ENCODE results near the gene B4GAT1. TPM values are rescaled to one million over a fixed set of nuclear protein-coding genes. Genes with fewer than 3 reads are reported as not detected.
"Not testable (repeated sequence)": the region's sequence is repeated elsewhere in the genome, so short reads cannot be mapped to it uniquely, and the experiment has no call there.

B4GAT1 gene
- polyA plus RNA-seq, 1 donor, result 20.3 TPM

DNA sequence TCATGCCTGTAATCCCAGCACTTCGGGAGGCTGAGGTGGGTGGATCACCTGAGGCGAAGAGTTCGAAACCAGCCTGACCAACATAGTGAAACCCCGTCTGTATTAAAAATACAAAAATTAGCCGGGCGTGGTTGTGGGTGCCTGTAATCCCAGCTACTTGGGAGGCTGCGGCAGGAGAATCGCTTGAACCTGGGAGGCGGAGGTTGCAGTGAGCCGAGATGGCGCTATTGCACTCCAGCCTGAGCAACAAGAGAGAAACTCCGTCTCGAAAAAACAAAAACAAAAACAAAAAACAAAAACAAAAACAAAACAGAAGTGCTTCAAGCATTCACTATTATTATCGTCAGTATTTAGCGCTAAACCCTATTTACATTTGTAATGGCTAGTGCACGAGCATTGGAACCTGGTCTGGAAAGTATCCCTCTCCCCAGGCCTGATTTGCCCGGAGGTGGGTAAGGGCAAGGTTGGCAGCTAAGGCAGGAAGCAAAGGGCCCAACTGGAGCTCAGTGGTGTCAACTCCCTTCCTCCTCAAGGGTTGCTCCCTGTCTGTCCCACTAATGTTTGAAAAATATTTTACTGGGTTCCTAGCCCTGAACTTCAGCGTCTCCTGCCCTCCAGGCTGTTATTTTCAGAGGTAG, 36.5 kb downstream of the B4GAT1 start:
- not testable (repeated sequence) for DNase-seq (ENCODE audit: low read depth)

DNA sequence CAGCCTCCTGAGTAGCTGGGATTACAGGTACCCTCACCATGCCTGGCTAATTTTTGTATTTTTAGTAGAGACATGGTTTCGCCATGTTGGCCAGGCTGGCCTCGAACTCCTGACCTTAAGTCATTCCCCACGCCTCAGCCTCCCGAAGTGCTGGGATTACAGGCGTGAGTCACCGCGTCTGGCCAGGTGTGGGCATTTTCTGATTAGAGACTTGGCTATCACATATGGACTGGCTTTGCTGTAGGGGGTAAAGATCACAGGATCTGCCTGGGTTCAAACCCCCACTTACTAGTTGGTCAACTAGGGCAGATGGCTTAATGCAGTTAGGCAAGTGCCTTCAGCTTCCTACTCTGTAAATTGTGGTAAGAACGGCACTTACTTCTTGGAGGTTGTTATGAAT, 37.1 kb downstream of the B4GAT1 start:
- no peak for DNase-seq (ENCODE audit: low read depth)

DNA sequence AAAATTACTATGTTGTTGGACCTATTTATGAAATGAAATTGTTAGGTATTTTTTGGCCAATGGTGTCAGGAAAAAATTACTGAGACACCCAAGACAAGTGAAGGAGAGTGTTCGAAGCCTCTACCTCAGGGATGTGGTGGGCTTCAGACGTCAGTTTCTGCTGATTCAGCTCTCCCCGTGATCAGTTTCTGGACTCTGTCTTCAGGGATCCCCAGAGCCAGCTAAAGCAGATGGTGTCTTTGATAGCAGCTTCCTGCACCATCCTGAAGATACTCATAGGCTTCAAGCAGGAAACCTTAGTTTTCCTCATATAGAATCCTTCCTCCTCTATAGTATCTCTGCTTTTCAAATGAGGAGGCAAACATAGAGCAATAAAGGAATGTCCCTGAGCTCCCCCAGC, 38.0 kb downstream of the B4GAT1 start:
- DNase-seq (ENCODE audit: low read depth), result no peak

DNA sequence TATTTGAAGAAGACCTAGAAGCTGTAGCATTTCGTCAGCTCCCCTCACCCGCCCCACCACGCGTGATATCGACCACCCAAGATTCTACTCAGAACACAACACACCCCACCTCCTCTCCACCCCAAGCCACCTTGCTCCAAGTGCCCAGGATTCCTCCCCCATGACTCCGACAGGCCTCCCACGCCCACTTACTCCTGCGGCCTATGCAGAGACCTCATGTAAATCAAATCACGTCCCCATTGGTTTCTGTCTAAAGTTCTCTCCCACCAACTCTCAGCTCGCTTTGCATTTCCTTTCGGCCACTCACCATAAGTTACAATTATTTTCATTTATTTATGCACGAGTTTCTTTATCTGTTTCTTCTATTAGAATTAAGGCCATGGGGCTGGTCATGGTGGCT, 44.8 kb downstream of the B4GAT1 start:
- DNase-seq (ENCODE audit: low read depth), result no peak

DNA sequence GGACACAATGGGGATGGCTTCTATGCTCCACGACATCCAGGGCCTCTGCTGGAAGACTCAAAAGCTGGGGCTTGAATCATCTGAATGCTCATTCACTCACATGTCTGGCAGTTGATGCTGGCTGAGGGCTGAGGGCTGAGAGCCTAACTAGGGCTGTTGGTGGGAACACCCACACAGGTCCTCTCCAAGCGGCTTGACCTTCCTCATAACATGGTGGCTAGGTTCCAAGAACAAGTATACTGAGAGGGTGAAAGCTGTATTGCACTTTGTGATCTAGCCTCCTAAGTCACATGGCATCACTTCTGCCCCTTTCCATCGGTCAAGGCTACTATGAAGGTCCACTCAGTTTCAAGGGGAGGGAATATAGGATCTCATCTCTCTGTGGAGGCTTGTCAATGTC, 48.2 kb downstream of the B4GAT1 start:
- DNase-seq (ENCODE audit: low read depth), result no peak

DNA sequence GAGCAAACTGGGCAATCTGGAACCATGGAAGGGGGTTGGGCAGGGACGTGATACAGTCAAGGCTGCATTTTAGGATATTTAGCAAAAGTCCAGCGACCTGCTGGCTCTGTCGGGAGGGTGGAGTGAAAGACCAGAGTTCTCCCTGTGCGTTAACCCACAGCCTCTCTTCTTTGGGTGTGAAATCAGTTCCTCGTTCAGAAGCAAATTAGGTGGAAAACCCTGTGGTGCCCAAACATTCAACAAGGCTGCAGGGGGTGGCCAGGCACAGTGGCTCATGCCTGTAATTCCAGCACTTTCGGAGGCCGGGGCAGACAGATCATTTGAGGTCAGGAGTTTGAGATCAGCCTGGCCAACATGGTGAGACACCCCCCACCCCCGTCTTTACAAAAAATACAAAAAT, 49.8 kb downstream of the B4GAT1 start:
- no peak for DNase-seq (ENCODE audit: low read depth)

Other genes with a start within 250 kb of the B4GAT1 start
- 19.0 TPM for gene KLC2, start 89.9 kb downstream of the B4GAT1 start, polyA plus RNA-seq (ENCODE audit: insufficient read length)
- gene RAB1B, start 79.0 kb downstream of the B4GAT1 start, polyA plus RNA-seq (ENCODE audit: insufficient read length), result 89.7 TPM
- 2.3 TPM for gene CNIH2, start 69.5 kb downstream of the B4GAT1 start, polyA plus RNA-seq (ENCODE audit: insufficient read length)
- gene YIF1A, start 58.5 kb downstream of the B4GAT1 start, polyA plus RNA-seq (ENCODE audit: insufficient read length), result 48.9 TPM
- not detected for gene TMEM151A, start 55.7 kb downstream of the B4GAT1 start, polyA plus RNA-seq (ENCODE audit: insufficient read length)
- gene CD248, start 30.6 kb downstream of the B4GAT1 start, polyA plus RNA-seq (ENCODE audit: insufficient read length), result 76.4 TPM
- 12.1 TPM for gene RIN1, start 11.2 kb downstream of the B4GAT1 start, polyA plus RNA-seq (ENCODE audit: insufficient read length)
- gene BRMS1, start 2.5 kb downstream of the B4GAT1 start, polyA plus RNA-seq (ENCODE audit: insufficient read length), result 21.8 TPM
- gene SLC29A2, start 24.1 kb upstream of the B4GAT1 start, polyA plus RNA-seq (ENCODE audit: insufficient read length), result 32.1 TPM
- 0.28 TPM for gene NPAS4, start 73.4 kb upstream of the B4GAT1 start, polyA plus RNA-seq (ENCODE audit: insufficient read length)
- 50.0 TPM for gene MRPL11, start 91.2 kb upstream of the B4GAT1 start, polyA plus RNA-seq (ENCODE audit: insufficient read length)
- 6.9 TPM for gene PELI3, start 119.3 kb upstream of the B4GAT1 start, polyA plus RNA-seq (ENCODE audit: insufficient read length)
- gene DPP3, start 132.8 kb upstream of the B4GAT1 start, polyA plus RNA-seq (ENCODE audit: insufficient read length), result 24.0 TPM
- 17.8 TPM for gene BBS1, start 163.0 kb upstream of the B4GAT1 start, polyA plus RNA-seq (ENCODE audit: insufficient read length)
- gene ZDHHC24, start 198.4 kb upstream of the B4GAT1 start, polyA plus RNA-seq (ENCODE audit: insufficient read length), result 4.3 TPM
- 24.1 TPM for gene ACTN3, start 199.3 kb upstream of the B4GAT1 start, polyA plus RNA-seq (ENCODE audit: insufficient read length)
- gene CTSF, start 221.0 kb upstream of the B4GAT1 start, polyA plus RNA-seq (ENCODE audit: insufficient read length), result 22.6 TPM
- 0.06 TPM for gene CCDC87, start 245.4 kb upstream of the B4GAT1 start, polyA plus RNA-seq (ENCODE audit: insufficient read length)
- 33.0 TPM for gene CCS, start 245.6 kb upstream of the B4GAT1 start, polyA plus RNA-seq (ENCODE audit: insufficient read length)